ENCODE data around the gene BARHL1.

The BARHL1 gene

GRCh38 chr9:132582276-132582785, at the start of gene BARHL1:
TSS of gene BARHL1 (plus strand) at chr9:132582606. CDS start at chr9:132582798, 192 bp downstream.
- no peak for DNase-seq

- no peak for DNase-seq
Measured at GRCh38 chr9:132534832-132535231, 47.6 kb upstream of the BARHL1 start.

GRCh38 chr9:132536124-132536523, 46.3 kb upstream of the BARHL1 start:
- no peak for DNase-seq

- no peak for DNase-seq
Measured at GRCh38 chr9:132537352-132537751, 45.1 kb upstream of the BARHL1 start.

DNA sequence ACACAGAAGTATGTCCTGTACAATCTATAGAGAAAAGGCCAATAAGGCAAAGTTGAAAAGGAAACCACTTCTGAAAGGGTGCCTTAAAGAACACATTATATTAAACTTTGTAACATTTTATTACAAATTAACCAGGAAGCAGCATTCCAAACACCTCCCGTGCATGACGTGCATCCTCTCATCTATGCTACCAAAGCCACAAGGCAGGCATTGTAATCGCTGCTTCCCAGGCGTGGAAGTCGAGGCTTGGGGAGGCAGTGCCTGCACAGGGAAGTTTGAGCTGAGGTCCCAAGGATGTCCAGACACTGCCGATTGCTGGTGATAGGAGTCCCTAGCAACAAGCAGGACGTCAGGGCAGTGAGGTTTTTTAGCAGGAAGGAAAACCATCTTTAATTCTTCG, 44.3 kb upstream of the BARHL1 start:
- no peak for DNase-seq

GRCh38 chr9:132539096-132539495, 43.3 kb upstream of the BARHL1 start:
- no peak for DNase-seq

DNA sequence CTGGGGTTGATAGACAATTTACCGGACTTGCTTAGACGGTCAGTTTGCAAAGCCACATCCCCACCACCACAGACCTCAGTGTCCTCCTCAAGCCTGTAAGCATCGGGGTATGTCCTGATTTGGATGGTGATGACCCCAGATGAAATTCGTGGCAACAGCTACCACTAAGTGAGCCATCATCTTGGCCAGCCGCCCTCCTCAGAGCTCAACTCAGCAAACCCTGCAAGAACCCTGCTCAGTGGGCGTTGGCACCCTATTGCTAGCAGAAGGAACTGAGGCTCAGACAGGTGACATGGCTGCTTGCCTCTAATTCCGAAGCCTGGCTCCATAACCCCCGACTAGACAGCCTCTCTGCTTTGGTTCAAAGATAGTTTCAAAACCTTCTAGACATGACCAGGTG, 41.4 kb upstream of the BARHL1 start:
- DNase-seq = no peak

- no peak for DNase-seq
Measured at GRCh38 chr9:132541870-132542830, 40.3 kb upstream of the BARHL1 start.

GRCh38 chr9:132543251-132543650, 39.2 kb upstream of the BARHL1 start:
- DNase-seq = no peak

DNA sequence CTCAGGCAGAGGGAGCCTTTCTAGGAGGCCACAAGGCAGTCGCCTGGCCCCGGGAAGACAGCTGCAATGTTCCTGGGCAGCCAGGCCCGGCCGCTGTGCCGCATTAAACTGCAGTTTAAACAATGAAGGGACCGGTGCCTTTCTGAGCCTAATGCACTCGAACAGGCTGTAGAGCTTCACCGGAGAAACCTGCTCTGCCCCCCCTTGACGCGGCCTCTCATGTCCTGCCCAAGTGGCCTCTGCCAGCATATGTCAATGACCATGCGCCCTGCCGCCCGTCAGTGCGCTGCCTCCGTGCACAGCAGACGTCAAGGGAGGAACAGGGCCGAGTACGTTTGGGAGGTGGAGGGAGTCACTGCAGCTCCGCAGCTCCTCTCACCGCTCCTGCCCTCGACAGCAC, 38.4 kb upstream of the BARHL1 start:
- no peak for DNase-seq

DNA sequence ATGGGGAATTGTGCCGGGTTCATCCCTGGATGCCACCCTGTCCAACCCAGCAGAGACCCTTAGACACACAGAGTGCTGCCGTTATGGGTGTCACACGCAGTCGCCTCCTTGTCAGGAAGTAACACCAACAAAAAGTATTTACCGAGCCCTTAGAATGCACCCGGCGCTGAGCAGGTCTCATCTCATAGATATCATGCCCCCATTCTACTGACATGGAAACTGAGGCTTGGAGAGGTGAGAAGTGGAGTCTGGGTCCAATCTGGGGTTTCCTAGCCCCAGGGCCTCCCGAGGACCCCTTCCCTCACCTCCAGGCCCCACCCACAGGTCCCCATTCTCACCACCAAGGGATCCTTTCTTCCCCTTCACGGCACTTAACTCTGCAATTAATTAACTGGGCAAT, 36.8 kb upstream of the BARHL1 start:
- DNase-seq = no peak

GRCh38 chr9:132546148-132547051, 36.0 kb upstream of the BARHL1 start:
- DNase-seq = no peak

DNA sequence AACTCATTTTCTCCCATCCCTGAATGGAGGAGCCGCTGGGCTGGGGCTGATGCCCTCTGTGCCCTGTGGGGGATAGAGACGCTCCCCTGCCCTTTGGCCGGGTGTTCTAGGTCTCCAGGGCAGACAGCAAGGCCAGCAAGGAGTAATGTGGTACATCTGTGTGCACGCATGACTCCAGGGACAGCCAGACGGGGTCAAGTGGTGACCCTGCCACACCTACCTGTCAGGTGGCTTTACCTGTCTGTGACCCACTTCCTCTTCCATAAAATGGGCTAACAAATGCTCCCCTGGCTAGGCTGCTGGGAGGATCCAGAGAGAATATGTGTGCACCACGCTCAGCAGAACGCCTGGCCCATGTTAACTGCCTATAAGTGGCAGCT, 35.4 kb upstream of the BARHL1 start:
- no peak for DNase-seq

DNA sequence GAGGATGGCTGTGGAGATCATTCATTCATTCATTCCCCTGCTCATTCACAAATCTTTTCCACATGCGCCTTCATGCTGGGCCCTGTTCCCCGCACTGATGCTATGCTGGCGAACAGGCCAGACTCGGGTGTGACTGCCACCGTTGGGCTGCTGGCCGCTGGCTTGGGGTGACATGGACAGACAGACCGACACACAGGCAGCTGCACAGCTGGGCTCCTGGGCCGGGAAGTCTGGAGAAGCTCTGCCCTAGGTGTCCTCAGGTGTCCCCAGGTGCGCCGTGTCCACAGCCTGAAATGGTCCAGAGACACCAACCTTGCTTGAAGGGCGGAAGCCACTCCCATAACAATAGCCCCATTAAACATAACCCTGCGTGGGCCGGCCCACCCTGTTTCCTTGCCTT, 35.0 kb upstream of the BARHL1 start:
- DNase-seq = no peak

GRCh38 chr9:132547976-132548730, 34.3 kb upstream of the BARHL1 start:
- DNase-seq = no peak

- no peak for DNase-seq
Measured at GRCh38 chr9:132548751-132549640, 33.4 kb upstream of the BARHL1 start.

DNA sequence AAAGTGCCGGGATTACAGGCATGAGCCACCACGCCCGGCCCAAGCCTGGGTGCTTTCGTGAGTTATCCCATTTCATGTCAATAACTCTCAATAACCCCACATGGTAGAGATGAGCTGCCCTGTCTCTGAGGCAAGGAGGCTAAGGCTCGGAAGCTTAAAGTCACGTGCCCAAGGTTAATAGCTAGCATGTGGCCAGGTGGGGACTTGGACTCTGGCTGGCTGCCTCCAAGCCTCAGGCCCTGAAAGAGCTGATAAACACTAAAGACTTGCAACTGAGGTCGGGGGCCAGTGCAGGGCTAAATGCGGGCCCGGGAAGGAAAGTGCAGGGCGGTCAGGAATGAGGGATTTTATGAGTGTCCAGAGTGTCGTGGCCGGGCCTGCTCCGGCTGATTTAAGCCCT, 30.9 kb upstream of the BARHL1 start:
- DNase-seq = no peak

DNA sequence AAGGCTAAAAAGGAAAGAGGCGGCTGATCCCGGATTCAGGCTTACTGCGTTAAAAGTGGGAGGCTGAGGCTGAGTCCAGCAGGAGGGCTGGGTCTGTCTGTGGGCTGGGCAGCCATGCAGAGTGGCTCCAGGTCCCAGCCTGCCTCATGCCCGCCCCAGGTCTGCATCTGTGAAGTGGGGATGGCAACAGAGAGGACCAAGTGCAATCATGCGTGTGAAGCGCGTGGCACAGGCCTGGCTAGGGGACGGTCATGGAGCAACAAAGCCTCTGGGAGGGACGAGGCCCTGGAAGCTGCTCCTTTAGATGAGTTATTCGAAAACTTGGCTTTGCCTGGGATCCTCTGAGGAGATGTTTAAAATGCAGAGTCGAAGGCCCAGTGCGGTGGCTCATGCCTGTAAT, 30.4 kb upstream of the BARHL1 start:
- no peak for DNase-seq

DNA sequence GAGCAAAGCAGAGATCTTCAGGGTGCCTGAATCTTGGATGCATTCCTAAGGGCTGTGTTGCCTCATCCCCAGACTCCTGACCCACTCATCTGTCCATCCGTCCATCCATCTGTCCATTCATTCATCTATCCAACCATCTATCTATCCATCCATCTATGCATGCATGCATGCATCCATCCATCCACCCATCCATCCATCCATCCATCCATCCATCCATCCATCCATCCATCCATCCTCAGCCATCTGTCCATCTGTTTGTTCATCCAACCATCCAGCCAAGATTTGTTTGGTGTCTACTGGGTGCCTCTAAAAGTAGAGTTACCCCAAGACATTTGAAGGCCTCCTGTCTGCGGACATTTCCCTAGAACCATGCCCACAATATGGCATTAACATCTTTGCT, 27.7 kb upstream of the BARHL1 start:
- no peak for DNase-seq

DNA sequence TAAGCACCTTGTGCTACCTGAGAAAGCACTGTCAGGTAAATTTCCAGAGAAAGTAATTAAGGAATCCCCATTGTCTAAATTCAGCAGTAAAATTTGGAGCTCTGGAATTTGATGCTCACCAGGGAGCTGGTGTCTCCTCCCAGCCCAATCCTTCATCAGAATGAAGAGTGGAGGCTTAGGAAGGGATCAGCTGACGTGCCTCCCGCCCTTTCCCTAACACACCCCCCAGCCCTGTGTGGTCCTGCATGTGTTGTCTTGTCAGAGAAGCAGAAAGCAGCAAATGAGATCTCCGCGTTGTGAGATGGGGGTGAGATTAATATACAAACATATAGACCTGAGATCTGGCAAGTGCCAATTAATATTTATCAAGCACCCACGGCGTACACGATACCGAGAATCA, 26.9 kb upstream of the BARHL1 start:
- DNase-seq = no peak

DNA sequence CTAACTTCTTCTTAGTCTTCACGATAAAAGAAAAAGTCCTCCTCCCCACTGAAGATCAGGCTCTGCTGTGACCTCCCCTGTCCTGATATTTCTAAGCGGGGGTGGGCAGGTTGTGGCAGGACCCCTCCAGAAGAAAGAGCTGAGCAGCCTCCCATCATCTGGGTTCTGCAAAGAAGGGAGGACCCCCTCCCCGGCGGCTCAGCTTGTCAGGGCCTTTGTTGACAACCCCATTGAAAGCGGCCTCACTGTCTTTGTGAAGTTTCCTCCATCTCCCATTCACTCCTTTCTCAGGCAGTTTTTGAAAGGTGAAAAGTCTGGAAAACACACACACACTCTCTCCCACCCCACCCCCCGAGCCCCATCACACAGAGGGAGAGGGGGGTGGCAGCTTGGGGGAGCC, 26.2 kb upstream of the BARHL1 start:
- DNase-seq = no peak

- DNase-seq = no peak
Measured at GRCh38 chr9:132556714-132557113, 25.7 kb upstream of the BARHL1 start.
